ENCODE data around the gene POTEB2.
"Not testable (repeated sequence)": the region's sequence is repeated elsewhere in the genome, so short reads cannot be mapped to it uniquely, and the experiment has no call there.

DNA sequence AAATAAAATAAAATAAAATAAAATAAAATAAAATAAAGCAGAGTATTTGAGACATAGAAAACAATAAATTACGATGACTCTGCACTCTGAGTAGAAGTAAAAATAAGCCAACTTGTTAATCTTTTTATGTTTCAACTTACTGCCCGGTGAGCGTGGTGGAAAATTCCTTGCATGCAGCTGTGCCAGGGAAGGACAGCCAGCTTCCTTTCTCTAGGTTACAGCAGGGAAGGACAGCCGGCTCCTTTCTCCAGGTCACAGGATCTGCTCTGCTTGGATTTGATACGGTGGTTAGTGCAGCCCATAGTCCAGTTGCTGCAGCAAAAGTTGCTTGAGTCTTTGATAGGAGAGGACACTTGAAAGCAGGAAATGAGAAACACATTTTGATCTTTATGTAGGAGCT lies 13.8 kb upstream of the POTEB2 start:
- not testable (repeated sequence) for TF ChIP-seq EP300 (IDR thresholded peaks at IDR 0.05; ENCODE audit: borderline replicate concordance in 1 of 2, low read depth in 1 of 2, low read length in 1 of 2); TCF12 (IDR thresholded peaks at IDR 0.05); RCOR1 (IDR thresholded peaks at IDR 0.05; ENCODE audit: low read length)
- TF ChIP-seq, protein P1, sequence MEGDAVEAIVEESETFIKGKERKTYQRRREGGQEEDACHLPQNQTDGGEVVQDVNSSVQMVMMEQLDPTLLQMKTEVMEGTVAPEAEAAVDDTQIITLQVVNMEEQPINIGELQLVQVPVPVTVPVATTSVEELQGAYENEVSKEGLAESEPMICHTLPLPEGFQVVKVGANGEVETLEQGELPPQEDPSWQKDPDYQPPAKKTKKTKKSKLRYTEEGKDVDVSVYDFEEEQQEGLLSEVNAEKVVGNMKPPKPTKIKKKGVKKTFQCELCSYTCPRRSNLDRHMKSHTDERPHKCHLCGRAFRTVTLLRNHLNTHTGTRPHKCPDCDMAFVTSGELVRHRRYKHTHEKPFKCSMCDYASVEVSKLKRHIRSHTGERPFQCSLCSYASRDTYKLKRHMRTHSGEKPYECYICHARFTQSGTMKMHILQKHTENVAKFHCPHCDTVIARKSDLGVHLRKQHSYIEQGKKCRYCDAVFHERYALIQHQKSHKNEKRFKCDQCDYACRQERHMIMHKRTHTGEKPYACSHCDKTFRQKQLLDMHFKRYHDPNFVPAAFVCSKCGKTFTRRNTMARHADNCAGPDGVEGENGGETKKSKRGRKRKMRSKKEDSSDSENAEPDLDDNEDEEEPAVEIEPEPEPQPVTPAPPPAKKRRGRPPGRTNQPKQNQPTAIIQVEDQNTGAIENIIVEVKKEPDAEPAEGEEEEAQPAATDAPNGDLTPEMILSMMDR (IDR thresholded peaks at IDR 0.05) = not testable (repeated sequence)
